ENCODE measurements around the gene SLC38A3. TPM values are rescaled to one million over a fixed set of nuclear protein-coding genes. Genes with fewer than 3 reads are reported as not detected.

SLC38A3 gene
- total RNA-seq, 1 donor from 2014 or later, result 0.56 TPM

DNA sequence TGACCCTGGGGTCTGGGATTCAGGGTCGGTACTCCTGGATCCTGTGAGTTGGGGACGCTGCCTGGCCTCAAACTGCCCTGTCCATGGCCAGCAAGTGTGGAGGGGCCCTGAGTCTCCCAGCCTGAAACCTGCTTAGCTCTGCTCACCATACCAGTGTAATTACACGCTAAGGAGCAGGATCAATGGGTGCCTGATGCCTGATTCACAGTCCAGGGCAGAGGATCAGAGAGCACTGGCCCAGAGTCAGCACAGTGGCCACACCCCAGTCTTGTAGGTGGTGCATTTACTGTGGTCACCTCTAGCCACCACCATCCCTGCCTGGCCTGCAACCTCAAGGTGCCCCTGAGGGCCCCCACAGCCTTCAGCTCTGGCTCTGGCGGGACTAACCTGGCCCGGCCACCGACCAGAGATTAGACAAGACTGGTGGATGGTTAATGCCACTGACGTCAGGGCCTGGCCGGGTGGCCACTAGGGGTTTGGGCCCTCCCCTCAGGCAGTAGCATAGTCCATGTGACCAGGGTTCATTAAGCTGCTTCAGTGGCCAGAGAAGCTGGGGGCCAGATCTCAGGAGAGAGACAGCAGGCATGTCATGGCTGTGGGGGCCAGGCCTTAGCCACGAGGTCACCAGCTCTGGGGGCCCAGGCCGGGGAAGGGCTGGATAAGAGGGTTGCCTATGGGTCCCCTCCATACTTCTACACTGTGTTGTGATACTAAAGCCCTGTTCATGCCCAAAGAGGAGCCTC, 3.3 kb upstream of the SLC38A3 start:
- no peak for DNase-seq (ENCODE audit: low spot score)
- TF ChIP-seq, protein P1, sequence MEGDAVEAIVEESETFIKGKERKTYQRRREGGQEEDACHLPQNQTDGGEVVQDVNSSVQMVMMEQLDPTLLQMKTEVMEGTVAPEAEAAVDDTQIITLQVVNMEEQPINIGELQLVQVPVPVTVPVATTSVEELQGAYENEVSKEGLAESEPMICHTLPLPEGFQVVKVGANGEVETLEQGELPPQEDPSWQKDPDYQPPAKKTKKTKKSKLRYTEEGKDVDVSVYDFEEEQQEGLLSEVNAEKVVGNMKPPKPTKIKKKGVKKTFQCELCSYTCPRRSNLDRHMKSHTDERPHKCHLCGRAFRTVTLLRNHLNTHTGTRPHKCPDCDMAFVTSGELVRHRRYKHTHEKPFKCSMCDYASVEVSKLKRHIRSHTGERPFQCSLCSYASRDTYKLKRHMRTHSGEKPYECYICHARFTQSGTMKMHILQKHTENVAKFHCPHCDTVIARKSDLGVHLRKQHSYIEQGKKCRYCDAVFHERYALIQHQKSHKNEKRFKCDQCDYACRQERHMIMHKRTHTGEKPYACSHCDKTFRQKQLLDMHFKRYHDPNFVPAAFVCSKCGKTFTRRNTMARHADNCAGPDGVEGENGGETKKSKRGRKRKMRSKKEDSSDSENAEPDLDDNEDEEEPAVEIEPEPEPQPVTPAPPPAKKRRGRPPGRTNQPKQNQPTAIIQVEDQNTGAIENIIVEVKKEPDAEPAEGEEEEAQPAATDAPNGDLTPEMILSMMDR (IDR thresholded peaks at IDR 0.05; ENCODE audit: unreplicated experiment), result no peak
- Mint-ChIP-seq H3K27me3 (ENCODE audit: unreplicated experiment) (peaks cover 14% of the 10 kb centered on the region), H3K4me1 (ENCODE audit: unreplicated experiment) (no peaks in the 10 kb centered on the region), H3K36me3 (ENCODE audit: low read depth, unreplicated experiment) (no peaks in the 10 kb centered on the region), H3K4me3 (ENCODE audit: unreplicated experiment) (no peak overlapping the region), H3K9me3 (ENCODE audit: unreplicated experiment) (no peaks in the 10 kb centered on the region), H3K27ac (ENCODE audit: unreplicated experiment) (no peak overlapping the region)

DNA sequence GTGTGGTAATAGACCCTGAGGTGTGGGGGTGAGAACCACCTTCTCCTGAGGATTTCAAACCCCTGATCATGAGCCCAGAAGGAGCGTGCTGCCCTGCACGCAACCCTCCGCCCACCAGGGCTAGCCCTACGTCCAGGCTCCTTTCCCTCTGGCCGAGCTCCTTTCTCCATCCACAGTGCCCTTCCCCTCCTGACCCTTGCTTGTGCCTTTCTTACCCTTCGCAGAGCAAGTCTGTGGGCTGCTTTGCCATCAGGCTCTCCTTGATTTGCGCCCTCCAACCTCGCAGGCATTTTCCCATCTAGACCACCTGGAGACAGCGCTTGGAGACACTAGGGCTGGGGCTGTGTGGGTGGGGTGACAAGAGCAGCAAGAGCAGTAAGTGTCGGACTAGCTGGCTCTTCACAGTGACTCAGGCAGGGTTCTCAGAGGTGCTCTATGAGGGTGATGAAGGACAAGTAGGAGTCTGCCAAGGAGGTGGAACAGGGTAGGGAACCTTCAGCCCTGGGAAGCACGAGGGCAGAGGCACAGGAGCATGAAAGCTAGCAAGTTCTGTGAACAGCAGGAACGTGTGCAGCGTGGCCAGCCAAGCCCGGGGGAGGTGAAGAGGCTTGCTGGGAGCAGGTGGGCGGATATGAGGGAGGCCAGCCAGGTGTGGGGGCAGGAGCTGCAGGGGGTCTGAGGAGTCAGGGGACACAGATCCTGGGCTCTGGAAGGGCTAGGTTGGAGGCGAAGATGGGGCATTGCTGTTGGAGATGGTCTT, 2.5 kb upstream of the SLC38A3 start:
- H3K27me3 Mint-ChIP-seq (ENCODE audit: unreplicated experiment), result peaks cover 14% of the 10 kb centered on the region
- no peaks in the 10 kb centered on the region for H3K4me1 Mint-ChIP-seq (ENCODE audit: unreplicated experiment)
- TF ChIP-seq, protein P1 (IDR thresholded peaks at IDR 0.05; ENCODE audit: unreplicated experiment), result no peak
- no peaks in the 10 kb centered on the region for H3K9me3 Mint-ChIP-seq (ENCODE audit: unreplicated experiment)
- no peaks in the 10 kb centered on the region for H3K36me3 Mint-ChIP-seq (ENCODE audit: low read depth, unreplicated experiment)
- H3K27ac Mint-ChIP-seq (ENCODE audit: unreplicated experiment), result no peak overlapping the region
- H3K4me3 Mint-ChIP-seq (ENCODE audit: unreplicated experiment), result no peak overlapping the region
- DNase-seq (ENCODE audit: low spot score), result no peak

DNA sequence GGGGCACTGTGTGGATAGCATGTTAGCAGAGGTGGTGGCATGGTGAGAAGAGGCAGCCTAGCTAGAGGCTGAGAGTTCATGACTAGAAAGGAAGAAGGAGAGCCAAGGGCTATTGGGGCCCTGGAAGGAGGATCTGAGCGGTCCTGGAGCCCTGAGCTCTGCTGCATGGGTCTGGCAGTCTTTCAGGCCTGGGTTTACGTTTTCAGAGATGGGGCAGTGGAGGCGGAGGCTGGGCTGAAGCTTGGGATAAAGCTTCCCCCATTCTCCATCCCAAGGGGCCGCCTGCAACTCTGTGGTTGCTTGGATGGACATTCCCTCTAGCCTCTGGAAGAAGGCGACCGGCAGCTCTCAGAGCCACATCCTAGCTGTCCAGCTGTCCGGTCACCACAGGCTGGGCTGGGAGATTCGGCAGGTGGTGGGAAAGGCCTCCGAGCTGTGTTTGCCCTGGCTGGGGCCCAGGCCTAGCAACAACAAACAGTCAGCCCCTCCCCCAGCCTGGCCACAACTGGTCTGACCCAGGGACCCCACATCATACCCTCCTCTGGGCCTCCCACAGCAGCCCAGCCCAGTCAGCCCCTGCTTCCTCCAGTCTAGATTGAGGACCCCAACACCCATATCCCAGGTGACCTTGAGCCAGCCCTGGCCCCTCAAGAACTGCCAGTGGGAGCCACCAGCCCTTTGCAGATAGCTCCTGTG, 1.8 kb upstream of the SLC38A3 start:
- H3K27me3 Mint-ChIP-seq (ENCODE audit: unreplicated experiment), result peaks cover 14% of the 10 kb centered on the region
- no peaks in the 10 kb centered on the region for H3K36me3 Mint-ChIP-seq (ENCODE audit: low read depth, unreplicated experiment)
- H3K4me1 Mint-ChIP-seq (ENCODE audit: unreplicated experiment), result no peaks in the 10 kb centered on the region
- H3K9me3 Mint-ChIP-seq (ENCODE audit: unreplicated experiment), result no peaks in the 10 kb centered on the region
- TF ChIP-seq, protein P1 (IDR thresholded peaks at IDR 0.05; ENCODE audit: unreplicated experiment), result no peak
- no peak overlapping the region for H3K4me3 Mint-ChIP-seq (ENCODE audit: unreplicated experiment)
- no peak for DNase-seq (ENCODE audit: low spot score)
- H3K27ac Mint-ChIP-seq (ENCODE audit: unreplicated experiment), result no peak overlapping the region

DNA sequence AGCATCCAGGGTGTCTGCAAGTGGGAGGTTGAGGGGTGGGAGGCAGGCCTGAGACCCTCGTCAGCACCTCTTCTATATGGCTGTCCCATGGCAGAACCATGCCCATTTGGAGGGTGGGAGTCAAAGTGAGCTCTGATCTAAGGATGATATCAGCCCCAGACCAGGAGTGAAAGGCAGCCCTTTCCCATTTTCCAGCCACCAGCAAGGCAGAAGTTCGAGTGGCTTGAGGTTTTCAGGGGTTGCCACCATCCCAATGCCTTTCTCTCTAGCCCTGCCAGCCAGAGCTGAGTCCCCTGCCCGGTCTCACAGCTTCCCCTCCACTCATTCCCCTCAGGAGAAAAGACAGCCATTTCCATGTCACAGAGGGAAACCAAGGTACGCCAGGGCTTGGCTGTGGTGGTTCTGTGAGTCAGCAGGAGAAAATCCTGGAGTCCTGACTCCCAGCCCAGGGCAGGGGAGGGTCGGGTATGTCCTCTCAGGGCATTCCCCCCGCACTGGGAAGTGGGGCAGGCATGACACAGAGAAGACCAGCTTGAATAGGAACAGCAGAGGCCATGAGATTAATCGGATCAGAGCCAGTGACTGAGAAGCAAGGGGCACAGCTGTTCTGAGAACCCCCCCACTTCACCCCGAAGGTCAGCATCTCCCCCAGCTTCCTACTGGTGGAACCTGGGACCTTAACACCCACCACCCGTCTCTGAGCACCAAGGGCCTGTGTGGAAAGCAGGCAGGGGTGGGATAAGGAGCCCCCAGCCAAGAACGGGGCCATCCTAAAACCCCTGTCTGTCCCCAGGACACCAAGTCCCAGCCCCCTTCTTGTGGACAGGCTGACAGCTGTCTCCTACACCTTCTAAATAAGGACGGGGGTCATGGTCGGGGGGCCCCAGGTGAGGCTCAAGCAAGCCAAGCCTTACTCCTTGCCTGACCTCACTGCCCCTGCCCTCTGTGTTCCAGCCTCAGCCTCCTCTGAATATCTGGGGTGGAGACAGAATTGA, 965 bp upstream of the SLC38A3 start:
- TF ChIP-seq, protein P1 (IDR thresholded peaks at IDR 0.05; ENCODE audit: unreplicated experiment), result no peak
- no peaks in the 10 kb centered on the region for H3K9me3 Mint-ChIP-seq (ENCODE audit: unreplicated experiment)
- H3K4me3 Mint-ChIP-seq (ENCODE audit: unreplicated experiment), result peak overlapping the region; percentile 51
- no peak for DNase-seq (ENCODE audit: low spot score)
- H3K27me3 Mint-ChIP-seq (ENCODE audit: unreplicated experiment), result peaks cover 14% of the 10 kb centered on the region
- H3K27ac Mint-ChIP-seq (ENCODE audit: unreplicated experiment), result no peak overlapping the region
- H3K36me3 Mint-ChIP-seq (ENCODE audit: low read depth, unreplicated experiment), result no peaks in the 10 kb centered on the region
- no peaks in the 10 kb centered on the region for H3K4me1 Mint-ChIP-seq (ENCODE audit: unreplicated experiment)

Data from endothelial cell (in vitro differentiated cells).